Testis (tissue), 3 donors: ENCODE measurements around the gene BCL2A1. TPM values are rescaled to one million over a fixed set of nuclear protein-coding genes. Genes with fewer than 3 reads are reported as not detected.
A peak's percentile ranks its signal among the peaks of the same experiment; 100 is the strongest.

ENCODE experiments used
- DNase-seq: peaks from one replicate; pipeline ENCODE4 v3.0.0-alpha.2; 2019
- H3K27ac ChIP-seq, 2 donors: fragments of 200-600 bp; sonication (generic); one replicate each; pipeline ENCODE4 v1.5.1; 2019
- H3K27me3 ChIP-seq: fragments of 200-600 bp; sonication (generic); one replicate; pipeline ENCODE4 v1.5.1; 2019
- H3K36me3 ChIP-seq: fragments of 200-600 bp; sonication (generic); one replicate; pipeline ENCODE4 v1.5.1; 2017; ENCODE audit warnings: low read depth; ENCODE audit errors: missing control alignments
- H3K4me1 ChIP-seq: fragments of 200-600 bp; sonication (generic); one replicate; pipeline ENCODE4 v1.5.1; 2019
- H3K4me3 ChIP-seq, 2 donors: fragments of 200-600 bp; sonication (generic); one replicate each; pipeline ENCODE4 v1.5.1; 2017 to 2019
- H3K9me3 ChIP-seq: fragments of 200-600 bp; sonication (generic); one replicate; pipeline ENCODE4 v1.5.1; 2017
- CTCF ChIP-seq, 3 experiments: fragments of 450-650 bp in 2 of 3; fragments of 200-600 bp in 1 of 3; sonication (generic) in 1 of 3; IDR thresholded peaks; one replicate each; pipeline ENCODE4 v1.5.1; 2016 to 2019; ENCODE audit warnings: antibody characterized with exemption in 3 of 3, mild to moderate bottlenecking in 2 of 3, moderate library complexity in 1 of 3
- POLR2A ChIP-seq: fragments of 450-650 bp; IDR thresholded peaks from one replicate; pipeline ENCODE4 v1.6.1; 2017; ENCODE audit warnings: antibody characterized with exemption, mild to moderate bottlenecking, moderate library complexity
- WGBS, 2 donors: methylation state at CpG; one replicate each; pipeline ENCODE4 v1.1.5; 2018; 5-methylcytosine and 5-hydroxymethylcytosine counted together
- intact Hi-C: fragments of 100-400 bp; cut with DNase I; formaldehyde crosslinking; loops from one replicate; pipeline ENCODE4 v1.15.1; 2023; ENCODE audit warnings: low total_unique reads
- polyA plus RNA-seq: library from polyadenylated mRNA; stranded (reverse); fragments of 350-450 nt; fragmentation: Illumina TruSeq; extraction: RNeasy Lipid Tissue Mini Kit (QIAGEN cat#74804); gene quantifications from one replicate; pipeline ENCODE4 v1.2.3, GENCODE V29; 2014; ENCODE audit warnings: low read depth, low replicate concordance; ENCODE audit not compliant: insufficient read depth
- total RNA-seq, 2 donors: library from RNA; depleted of rRNA; stranded (reverse); fragments of >200 nt; gene quantifications; one replicate each; pipeline ENCODE4 v1.2.3, GENCODE V29; 2016

BCL2A1 gene
- total and polyA plus RNA-seq, 3 donors from 2014 or later, result 2.3 TPM; not detected in 2

GRCh38 chr15:79924379-79924778, 46.6 kb downstream of the BCL2A1 start:
- H3K9me3 ChIP-seq, result no peaks in the 10 kb centered on the region
- peak overlapping the region; percentile 80 to 88 for H3K4me3 ChIP-seq
- H3K4me1 ChIP-seq, result peaks cover 10% of the 10 kb centered on the region
- no peaks in the 10 kb centered on the region for H3K36me3 ChIP-seq
- no peak for TF ChIP-seq CTCF (IDR thresholded peaks at IDR 0.05)
- TF ChIP-seq POLR2A, result no peak
- no peak for DNase-seq
- H3K27me3 ChIP-seq, result no peaks in the 10 kb centered on the region
- H3K27ac ChIP-seq, result peak overlapping the region; percentile 86 to 91
- intact Hi-C loops, result no loop called here
- WGBS, 2 donors, result 63 to 69% methylated on average over 24 of the region's 24 CpGs

- no peaks in the 10 kb centered on the region for H3K36me3 ChIP-seq
- DNase-seq, result peak; percentile 97
- no peaks in the 10 kb centered on the region for H3K27me3 ChIP-seq
- intact Hi-C loops, result no loop called here
- TF ChIP-seq POLR2A (peak; percentile 33), CTCF (IDR thresholded peaks at IDR 0.05) (no peak)
- 0 to 1% methylated on average over 16 to 61 of the region's 68 CpGs for WGBS, 2 donors
- peaks cover 10% of the 10 kb centered on the region for H3K4me1 ChIP-seq
- peak overlapping the region; percentile 80 to 88 for H3K4me3 ChIP-seq
- no peaks in the 10 kb centered on the region for H3K9me3 ChIP-seq
- peak overlapping the region; percentile 86 to 91 for H3K27ac ChIP-seq
Measured at GRCh38 chr15:79923515-79924169, 47.4 kb downstream of the BCL2A1 start.

GRCh38 chr15:79923079-79923514, 47.9 kb downstream of the BCL2A1 start:
- Histone ChIP-seq H3K9me3 (no peaks in the 10 kb centered on the region), H3K36me3 (no peaks in the 10 kb centered on the region), H3K4me1 (peaks cover 10% of the 10 kb centered on the region), H3K27ac (peak overlapping the region; percentile 86 to 91), H3K4me3 (peak overlapping the region; percentile 80 to 88), H3K27me3 (no peaks in the 10 kb centered on the region)
- 0 to 1% methylated on average over 5 to 47 of the region's 51 CpGs for WGBS, 2 donors
- peak; percentile 72 for DNase-seq
- TF ChIP-seq CTCF (IDR thresholded peaks at IDR 0.05), result no peak
- TF ChIP-seq POLR2A, result no peak
- intact Hi-C loops, result no loop called here

GRCh38 chr15:79922512-79923078, 48.4 kb downstream of the BCL2A1 start:
- no peaks in the 10 kb centered on the region for H3K27me3 ChIP-seq
- H3K36me3 ChIP-seq, result no peaks in the 10 kb centered on the region
- intact Hi-C loops, result no loop called here
- WGBS, 2 donors, result 13 to 34% methylated on average over 9 to 17 of the region's 17 CpGs
- no peak for DNase-seq
- H3K27ac ChIP-seq, result peak overlapping the region; percentile 86 to 91
- H3K9me3 ChIP-seq, result no peaks in the 10 kb centered on the region
- peaks cover 10% of the 10 kb centered on the region for H3K4me1 ChIP-seq
- no peak for TF ChIP-seq POLR2A
- no peak for TF ChIP-seq CTCF (IDR thresholded peaks at IDR 0.05)
- H3K4me3 ChIP-seq, result peak overlapping the region; percentile 80 to 88
